ENCODE data around the gene LENG1. TPM values are rescaled to one million over a fixed set of nuclear protein-coding genes. Genes with fewer than 3 reads are reported as not detected.

LENG1 gene
- polyA plus RNA-seq, 1 donor from 2014 or later, result 17.0 TPM

GRCh38 chr19:54173359-54173699 is 13.8 kb upstream of the LENG1 start:
- Histone ChIP-seq H3K4me2 (ENCODE audit: low read length) (no peak overlapping the region), H3K9me3 (ENCODE audit: low read length) (no peaks in the 10 kb centered on the region), H4K20me1 (ENCODE audit: insufficient read depth) (no peaks in the 10 kb centered on the region), H3K9ac (ENCODE audit: low read length) (no peak overlapping the region), H3K9me2 (ENCODE audit: insufficient read depth, low read length) (no peaks in the 10 kb centered on the region), H3K27me3 (ENCODE audit: insufficient read depth, low read depth, low read length) (no peaks in the 10 kb centered on the region), H3K36me3 (ENCODE audit: insufficient read depth, low read length) (no peaks in the 10 kb centered on the region), H2AFZ (ENCODE audit: low read depth, low read length) (no peak overlapping the region), H3K27ac (ENCODE audit: low read length) (no peak overlapping the region), H3K79me2 (replicated peaks; ENCODE audit: insufficient read depth, low read length) (no peaks in the 10 kb centered on the region), H3K4me3 (ENCODE audit: low read length) (no peak overlapping the region), H3F3A (ENCODE audit: insufficient read depth, low read length, poor library complexity, severe bottlenecking) (no peaks in the 10 kb centered on the region)
- TF ChIP-seq TAF1 (IDR thresholded peaks at IDR 0.05; ENCODE audit: low read depth), result no peak
- TF ChIP-seq SMC3 (conservative IDR thresholded peaks at IDR 0.05; ENCODE audit: poor library complexity), result no peak
- TF ChIP-seq RAD21 (conservative IDR thresholded peaks at IDR 0.05), result no peak
- no peak for TF ChIP-seq MXI1 (conservative IDR thresholded peaks at IDR 0.05; ENCODE audit: poor library complexity, severe bottlenecking)
- TF ChIP-seq EP300 (conservative IDR thresholded peaks at IDR 0.05; ENCODE audit: poor library complexity, severe bottlenecking), result no peak
- no peak for TF ChIP-seq REST (IDR thresholded peaks at IDR 0.05; ENCODE audit: borderline replicate concordance)
- TF ChIP-seq POLR2AphosphoS5 (IDR thresholded peaks at IDR 0.05), result no peak
- TF ChIP-seq CTCF (IDR thresholded peaks at IDR 0.05; ENCODE audit: poor library complexity, severe bottlenecking), result no peak
- TF ChIP-seq EZH2 (IDR thresholded peaks at IDR 0.05; ENCODE audit: borderline replicate concordance, insufficient read depth, low read length, poor library complexity, severe bottlenecking), result no peak

- Histone ChIP-seq H3K9ac (ENCODE audit: low read length) (no peak within 1 kb of the TSS), H3K27ac (ENCODE audit: low read length) (no peak within 1 kb of the TSS), H3K36me3 (ENCODE audit: insufficient read depth, low read length) (no peaks in the 10 kb centered on the region), H4K20me1 (ENCODE audit: insufficient read depth) (no peaks in the 10 kb centered on the region), H3K9me3 (ENCODE audit: low read length) (no peaks in the 10 kb centered on the region), H3K4me2 (ENCODE audit: low read length) (no peak within 1 kb of the TSS), H3F3A (ENCODE audit: insufficient read depth, low read length, poor library complexity, severe bottlenecking) (no peaks in the 10 kb centered on the region), H3K27me3 (ENCODE audit: insufficient read depth, low read depth, low read length) (no peaks in the 10 kb centered on the region), H3K79me2 (replicated peaks; ENCODE audit: insufficient read depth, low read length) (no peaks in the 10 kb centered on the region), H3K9me2 (ENCODE audit: insufficient read depth, low read length) (no peaks in the 10 kb centered on the region), H3K4me3 (ENCODE audit: low read length) (no peak within 1 kb of the TSS), H2AFZ (ENCODE audit: low read depth, low read length) (no peak within 1 kb of the TSS)
- TF ChIP-seq POLR2AphosphoS5 (IDR thresholded peaks at IDR 0.05) (no peak), CTCF (IDR thresholded peaks at IDR 0.05; ENCODE audit: poor library complexity, severe bottlenecking) (no peak), TAF1 (IDR thresholded peaks at IDR 0.05; ENCODE audit: low read depth) (no peak), EP300 (conservative IDR thresholded peaks at IDR 0.05; ENCODE audit: poor library complexity, severe bottlenecking) (no peak), EZH2 (IDR thresholded peaks at IDR 0.05; ENCODE audit: borderline replicate concordance, insufficient read depth, low read length, poor library complexity, severe bottlenecking) (no peak), SMC3 (conservative IDR thresholded peaks at IDR 0.05; ENCODE audit: poor library complexity) (no peak), RAD21 (conservative IDR thresholded peaks at IDR 0.05) (no peak), MXI1 (conservative IDR thresholded peaks at IDR 0.05; ENCODE audit: poor library complexity, severe bottlenecking) (no peak), REST (IDR thresholded peaks at IDR 0.05; ENCODE audit: borderline replicate concordance) (no peak)
Measured at GRCh38 chr19:54172471-54173358, 13.2 kb upstream of the LENG1 start, which contains the start of gene TMC4. TSS of gene TMC4 (minus strand) at chr19:54173160. CDS start at chr19:54173117, 43 bp downstream.

All from neural cell (in vitro differentiated cells).